Sigmoid colon (tissue), 7 donors: ENCODE measurements around the gene DSE. TPM values are rescaled to one million over a fixed set of nuclear protein-coding genes. Genes with fewer than 3 reads are reported as not detected.
"Not testable (repeated sequence)": the region's sequence is repeated elsewhere in the genome, so short reads cannot be mapped to it uniquely, and the experiment has no call there.

Experiments used
- DNase-seq: peaks from one replicate; pipeline ENCODE4 v3.0.0-alpha.2; 2019
- H3K27ac ChIP-seq, 4 donors: fragments of 200-600 bp; sonication (generic); one replicate each; pipeline ENCODE4 v1.5.1; 2016 to 2019; ENCODE audit warnings: mild to moderate bottlenecking in 1 of 4
- H3K27me3 ChIP-seq, 3 donors: fragments of 200-600 bp; sonication (generic); one replicate each; pipeline ENCODE4 v1.5.1; 2019; ENCODE audit warnings: mild to moderate bottlenecking in 1 of 3
- H3K36me3 ChIP-seq, 4 donors: fragments of 200-600 bp; sonication (generic); one replicate each; pipeline ENCODE4 v1.5.1; 2016 to 2019
- H3K4me1 ChIP-seq, 4 donors: fragments of 200-600 bp; sonication (generic); one replicate each; pipeline ENCODE4 v1.5.1; 2017 to 2019
- H3K4me3 ChIP-seq, 4 donors: fragments of 200-600 bp; sonication (generic); one replicate each; pipeline ENCODE4 v1.5.1; 2017 to 2019; ENCODE audit warnings: mild to moderate bottlenecking in 2 of 4, moderate library complexity in 1 of 4
- H3K9me3 ChIP-seq, 4 donors: fragments of 200-600 bp in 3 of 4; sonication (generic) in 3 of 4; one replicate each; pipeline versions ENCODE4 v1.5.1 to v1.6.1; 2013 to 2019
- EP300 ChIP-seq, 4 donors: sonication (generic); formaldehyde crosslinking; IDR thresholded peaks; one replicate each; pipeline ENCODE4 v1.6.1; 2017; ENCODE audit warnings: antibody characterized with exemption in 4 of 4
- POLR2A ChIP-seq, 2 donors: fragments of 450-650 bp; IDR thresholded peaks; one replicate each; pipeline ENCODE4 v1.6.1; 2016; ENCODE audit warnings: antibody characterized with exemption in 2 of 2, mild to moderate bottlenecking in 2 of 2, moderate library complexity in 2 of 2
- POLR2AphosphoS5 ChIP-seq, 4 donors: sonication (generic); formaldehyde crosslinking; IDR thresholded peaks; one replicate each; pipeline ENCODE4 v1.6.1; 2017; ENCODE audit warnings: antibody characterized with exemption in 4 of 4
- WGBS, 2 donors: extraction: QIAGEN DNeasy Blood & Tissue Kit; methylation state at CpG; one replicate each; pipeline ENCODE4 v1.1.7; 2013; 5-methylcytosine and 5-hydroxymethylcytosine counted together
- intact Hi-C: fragments of 100-400 bp; cut with DNase I; formaldehyde crosslinking; loops from one replicate; pipeline ENCODE4 v1.15.1; 2023
- polyA plus RNA-seq, 3 donors: library from polyadenylated mRNA; stranded (reverse); fragments of 200-250 nt; gene quantifications; one replicate each; pipeline ENCODE4 v1.2.3, GENCODE V29; 2013
- total RNA-seq, 4 donors: library from RNA; depleted of rRNA; stranded (reverse); fragments of >200 nt; gene quantifications; one replicate each; pipeline ENCODE4 v1.1.0, GENCODE V29; 2016
- TF ChIP-seq, protein P1 (sequence below), 4 experiments: fragments of 450-650 bp in 3 of 4; fragments of 200-600 bp in 1 of 4; IDR thresholded peaks; one replicate each; pipeline ENCODE4 v1.5.1; 2016 to 2019; ENCODE audit warnings: antibody characterized with exemption in 4 of 4, mild to moderate bottlenecking in 3 of 4, moderate library complexity in 2 of 4
- donor health status: healthy with polysubstance abuse.
- donor health status: Bipolar disorder and iron deficiency.
- donor health status: healthy.

The DSE gene
- total and polyA plus RNA-seq, 7 donors = 2.5 to 29.5 (median 17.9) TPM

DNA sequence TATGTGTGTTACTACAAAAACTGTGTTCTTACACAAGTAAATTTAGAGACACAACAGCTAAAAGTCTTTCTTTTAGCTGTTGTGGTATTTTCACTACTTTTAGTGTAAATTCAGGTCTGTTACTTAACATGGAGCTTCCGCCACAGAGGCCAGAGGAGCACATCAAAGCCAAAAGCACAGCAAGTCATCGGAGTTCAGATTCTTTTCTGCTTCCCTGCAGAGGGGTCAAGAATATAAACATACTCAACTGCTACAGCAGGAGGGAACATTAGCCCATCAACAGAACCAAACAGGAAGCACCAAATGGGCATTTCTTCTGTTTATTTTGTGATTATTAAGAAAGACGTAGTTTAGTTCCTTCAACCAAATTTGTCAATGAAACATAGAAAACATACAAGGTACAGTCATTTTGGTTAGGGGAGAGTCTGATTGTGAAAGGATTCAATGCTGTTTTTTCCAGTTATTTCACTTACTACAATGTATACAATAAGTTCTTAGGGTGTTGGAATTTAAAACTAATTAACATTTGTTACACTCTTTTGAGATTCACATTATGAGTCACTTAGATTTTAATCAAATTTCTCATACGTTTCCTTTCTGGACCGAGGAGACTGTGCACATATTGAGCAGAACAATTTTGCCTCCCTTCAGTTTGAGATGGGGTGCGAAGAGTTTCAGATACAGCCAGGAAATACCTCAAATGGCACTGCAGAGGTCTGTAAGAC is 42.8 kb upstream of the DSE start:
- DNase-seq = no peak
- peaks cover 0 to 12% (median 9%) of the 10 kb centered on the region in 4 donors for H3K4me1 ChIP-seq
- H3K4me3 ChIP-seq = no peak overlapping the region
- TF ChIP-seq, protein P1, sequence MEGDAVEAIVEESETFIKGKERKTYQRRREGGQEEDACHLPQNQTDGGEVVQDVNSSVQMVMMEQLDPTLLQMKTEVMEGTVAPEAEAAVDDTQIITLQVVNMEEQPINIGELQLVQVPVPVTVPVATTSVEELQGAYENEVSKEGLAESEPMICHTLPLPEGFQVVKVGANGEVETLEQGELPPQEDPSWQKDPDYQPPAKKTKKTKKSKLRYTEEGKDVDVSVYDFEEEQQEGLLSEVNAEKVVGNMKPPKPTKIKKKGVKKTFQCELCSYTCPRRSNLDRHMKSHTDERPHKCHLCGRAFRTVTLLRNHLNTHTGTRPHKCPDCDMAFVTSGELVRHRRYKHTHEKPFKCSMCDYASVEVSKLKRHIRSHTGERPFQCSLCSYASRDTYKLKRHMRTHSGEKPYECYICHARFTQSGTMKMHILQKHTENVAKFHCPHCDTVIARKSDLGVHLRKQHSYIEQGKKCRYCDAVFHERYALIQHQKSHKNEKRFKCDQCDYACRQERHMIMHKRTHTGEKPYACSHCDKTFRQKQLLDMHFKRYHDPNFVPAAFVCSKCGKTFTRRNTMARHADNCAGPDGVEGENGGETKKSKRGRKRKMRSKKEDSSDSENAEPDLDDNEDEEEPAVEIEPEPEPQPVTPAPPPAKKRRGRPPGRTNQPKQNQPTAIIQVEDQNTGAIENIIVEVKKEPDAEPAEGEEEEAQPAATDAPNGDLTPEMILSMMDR (IDR thresholded peaks at IDR 0.05) = no peak
- TF ChIP-seq EP300 (IDR thresholded peaks at IDR 0.05) (no peak), POLR2AphosphoS5 (IDR thresholded peaks at IDR 0.05) (no peak), POLR2A (IDR thresholded peaks at IDR 0.05) (no peak)
- 80 to 85% methylated on average over 6 of the region's 6 CpGs for WGBS, 2 donors
- H3K36me3 ChIP-seq = no peaks in the 10 kb centered on the region
- intact Hi-C loops = no loop called here
- H3K27me3 ChIP-seq = no peaks in the 10 kb centered on the region
- H3K9me3 ChIP-seq = no peaks in the 10 kb centered on the region
- H3K27ac ChIP-seq = peak overlapping the region in 1 of 4 donors; percentile 1

DNA sequence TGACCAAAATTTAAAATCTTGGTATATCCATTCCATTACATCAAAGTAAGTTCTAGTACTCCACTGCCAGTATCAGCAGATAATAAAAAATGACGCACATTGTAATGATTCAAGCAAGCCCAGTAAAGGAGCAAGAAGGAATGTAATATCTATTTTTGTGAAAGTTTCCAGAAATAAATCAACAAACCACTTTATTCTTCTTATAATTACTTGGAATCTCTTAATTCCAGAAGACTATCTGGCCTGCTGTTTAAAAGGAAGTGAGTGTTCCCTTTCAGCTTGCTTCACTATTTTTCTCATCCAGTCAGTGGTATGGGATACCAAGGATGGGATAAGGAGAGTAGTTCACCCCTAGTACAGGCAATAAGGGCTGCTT is 42.2 kb upstream of the DSE start:
- H3K4me3 ChIP-seq = no peak overlapping the region
- intact Hi-C loops = no loop called here
- H3K27ac ChIP-seq = no peak overlapping the region

DNA sequence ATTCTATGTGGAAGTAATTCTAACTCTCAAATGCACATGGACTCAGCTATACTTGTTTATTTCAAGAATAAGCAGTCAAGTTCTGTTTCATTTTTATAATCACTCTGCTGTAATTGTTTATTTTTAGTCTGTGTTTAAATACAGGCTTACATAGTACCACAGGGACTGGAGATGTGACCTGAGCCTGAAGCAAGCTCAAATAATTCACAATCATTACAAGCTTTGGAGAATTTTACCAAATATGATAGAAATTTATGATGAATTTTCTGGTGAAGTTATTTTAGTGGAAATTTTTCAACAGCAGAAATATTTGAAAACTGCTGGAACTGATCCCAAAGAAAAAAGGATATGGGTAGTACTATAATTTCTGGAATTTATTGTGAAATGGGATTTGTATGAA is 41.6 kb upstream of the DSE start:
- Histone ChIP-seq H3K36me3 (no peaks in the 10 kb centered on the region), H3K4me1 (peaks cover 0 to 12% (median 9%) of the 10 kb centered on the region in 4 donors), H3K27ac (no peak overlapping the region), H3K9me3 (no peaks in the 10 kb centered on the region), H3K4me3 (no peak overlapping the region), H3K27me3 (no peaks in the 10 kb centered on the region)
- TF ChIP-seq, protein P1 (IDR thresholded peaks at IDR 0.05) = no peak
- TF ChIP-seq POLR2AphosphoS5 (IDR thresholded peaks at IDR 0.05) (no peak), EP300 (IDR thresholded peaks at IDR 0.05) (no peak), POLR2A (IDR thresholded peaks at IDR 0.05) (no peak)
- DNase-seq = no peak
- intact Hi-C loops = no loop called here

More for the DNA sequence above, 42.2 kb upstream of the DSE start:
- WGBS, 2 donors = 72 to 87% methylated on average over 1 of the region's 1 CpG
- Histone ChIP-seq H3K4me1 (peaks cover 0 to 12% (median 9%) of the 10 kb centered on the region in 4 donors), H3K36me3 (no peaks in the 10 kb centered on the region), H3K27me3 (no peaks in the 10 kb centered on the region), H3K9me3 (no peaks in the 10 kb centered on the region)
- no peak for DNase-seq
- no peak for TF ChIP-seq POLR2AphosphoS5 (IDR thresholded peaks at IDR 0.05)
- no peak for TF ChIP-seq POLR2A (IDR thresholded peaks at IDR 0.05)
- TF ChIP-seq EP300 (IDR thresholded peaks at IDR 0.05) = no peak
- TF ChIP-seq, protein P1 (IDR thresholded peaks at IDR 0.05) = no peak

DNA sequence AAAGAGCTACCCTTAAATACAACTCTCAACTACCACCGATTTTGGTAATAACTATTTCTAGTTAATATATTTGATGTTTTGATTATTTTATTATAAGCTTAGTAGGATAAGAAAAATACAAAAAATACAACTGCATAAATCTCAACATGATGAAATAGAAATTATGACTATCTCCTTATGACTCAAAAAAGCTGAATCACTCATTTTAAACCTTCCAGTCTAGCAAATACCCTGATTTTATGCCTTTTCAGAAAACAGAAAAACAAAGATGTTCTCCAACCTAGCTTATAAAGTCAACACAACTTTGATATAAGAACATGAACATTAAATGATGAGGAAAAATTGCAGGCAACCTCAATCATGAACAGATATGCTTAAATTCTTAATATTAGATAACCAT is 40.2 kb upstream of the DSE start:
- H3K4me1 ChIP-seq = peaks cover 0 to 12% (median 9%) of the 10 kb centered on the region in 4 donors
- no peak for DNase-seq
- TF ChIP-seq, protein P1 (IDR thresholded peaks at IDR 0.05) = no peak
- WGBS, 2 donors = 95 to 100% methylated on average over 1 of the region's 1 CpG
- H3K4me3 ChIP-seq = no peak overlapping the region
- no peaks in the 10 kb centered on the region for H3K27me3 ChIP-seq
- no peaks in the 10 kb centered on the region for H3K9me3 ChIP-seq
- no peak overlapping the region for H3K27ac ChIP-seq
- intact Hi-C loops = no loop called here
- no peaks in the 10 kb centered on the region for H3K36me3 ChIP-seq

DNA sequence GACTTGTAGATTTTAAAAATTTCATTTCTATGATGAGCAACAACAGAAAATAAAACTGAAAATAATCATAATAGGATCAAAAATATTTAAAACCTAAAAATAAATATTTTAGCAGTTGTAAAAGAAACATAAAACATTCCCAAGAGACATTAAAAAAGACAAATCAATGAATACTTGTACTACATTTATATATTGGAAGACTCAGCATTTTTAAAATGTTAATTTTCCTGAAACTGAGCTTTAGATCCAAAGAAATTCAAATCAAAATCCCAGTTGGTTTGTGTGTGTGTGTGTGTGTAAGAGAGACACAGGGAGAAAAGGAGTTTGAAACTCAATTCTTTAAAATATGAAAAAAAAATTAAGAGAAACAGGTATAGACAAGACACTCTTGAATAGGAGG is 38.7 kb upstream of the DSE start:
- intact Hi-C loops = no loop called here
- no peaks in the 10 kb centered on the region for H3K27me3 ChIP-seq
- TF ChIP-seq POLR2AphosphoS5 (IDR thresholded peaks at IDR 0.05) (no peak), POLR2A (IDR thresholded peaks at IDR 0.05) (no peak), EP300 (IDR thresholded peaks at IDR 0.05) (no peak)
- TF ChIP-seq, protein P1 (IDR thresholded peaks at IDR 0.05) = no peak
- DNase-seq = no peak
- H3K36me3 ChIP-seq = no peaks in the 10 kb centered on the region
- H3K4me3 ChIP-seq = no peak overlapping the region
- no peak overlapping the region for H3K27ac ChIP-seq
- H3K4me1 ChIP-seq = peaks cover 0 to 12% (median 7%) of the 10 kb centered on the region in 4 donors
- no peaks in the 10 kb centered on the region for H3K9me3 ChIP-seq

DNA sequence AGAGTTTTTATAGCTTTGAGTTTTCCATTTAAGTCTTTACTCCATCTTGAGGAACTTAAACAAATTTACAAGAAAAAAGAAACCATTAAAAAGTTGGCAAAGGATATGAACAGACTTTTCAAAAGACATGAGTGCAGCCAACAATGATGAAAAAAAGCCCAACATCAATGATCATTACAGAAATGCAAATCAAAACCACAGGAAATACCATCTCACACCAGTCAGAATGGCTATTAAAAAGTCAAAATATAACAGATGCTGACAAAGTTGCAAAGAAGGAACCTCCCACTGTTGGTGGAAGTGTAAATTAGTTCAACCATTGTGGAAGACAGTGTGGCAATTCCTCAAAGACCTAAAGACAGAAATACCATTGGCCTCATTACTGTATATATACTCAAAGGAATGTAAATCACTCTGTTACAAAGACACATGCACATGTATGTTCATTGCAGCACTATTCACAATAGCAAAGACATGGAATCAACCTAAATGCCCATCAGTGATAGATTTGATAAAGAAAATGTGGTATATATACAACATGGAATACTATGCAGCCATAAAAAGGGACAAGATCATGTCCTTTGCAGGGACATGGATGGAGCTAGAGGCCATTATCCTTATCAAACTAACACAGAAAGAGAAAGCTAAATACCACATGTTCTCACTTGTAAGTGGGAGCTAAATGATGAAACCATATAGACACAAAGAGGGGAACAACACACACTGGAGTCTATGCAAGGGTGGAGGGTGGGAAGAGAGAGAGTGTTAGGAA is 35.9 kb upstream of the DSE start:
- H3K4me3 ChIP-seq, H3K36me3 ChIP-seq, intact Hi-C loops, H3K9me3 ChIP-seq, DNase-seq, H3K27me3 ChIP-seq, H3K4me1 ChIP-seq, H3K27ac ChIP-seq: not testable (repeated sequence)
